ENCODE measurements around the gene PTPRG. TPM values are rescaled to one million over a fixed set of nuclear protein-coding genes. Genes with fewer than 3 reads are reported as not detected.
"Not testable (repeated sequence)": the region's sequence is repeated elsewhere in the genome, so short reads cannot be mapped to it uniquely, and the experiment has no call there.

The PTPRG gene
- total and polyA plus RNA-seq, 3 experiments from 2014 or later: not detected

- no peak overlapping the region for H3K27ac Mint-ChIP-seq
- CTCF ChIA-PET: no interaction called here
These were observed 465.9 kb downstream of the PTPRG start for GRCh38 chr3:62027241-62027640.

GRCh38 chr3:62027796-62028195, 466.4 kb downstream of the PTPRG start:
- no peaks in the 10 kb centered on the region for H3K4me1 ChIP-seq (ENCODE audit: insufficient read depth, low read length)
- Mint-ChIP-seq H3K4me1 (no peaks in the 10 kb centered on the region), H3K4me3 (no peak overlapping the region), H3K9me3 (peaks cover 0 to 9% (median 3%) of the 10 kb centered on the region in 5 donors), H3K36me3 (no peaks in the 10 kb centered on the region), H3K27ac (no peak overlapping the region), H3K27me3 (peaks cover 0 to 2% of the 10 kb centered on the region in 2 donors)
- H3K9me3 ChIP-seq (ENCODE audit: low read length): no peaks in the 10 kb centered on the region
- H3K27me3 ChIP-seq (ENCODE audit: insufficient read depth, low read length, poor library complexity, severe bottlenecking): no peaks in the 10 kb centered on the region
- POLR2A ChIA-PET: no interaction called here
- CTCF ChIA-PET: no interaction called here
- no peaks in the 10 kb centered on the region for H3K36me3 ChIP-seq (ENCODE audit: insufficient read depth, low read length)
- H3K4me3 ChIP-seq (ENCODE audit: low read length): no peak overlapping the region
- DNase-seq: no peak
- no peak overlapping the region for H3K27ac ChIP-seq (ENCODE audit: low read depth, low read length)

More at GRCh38 chr3:62027241-62027640, 465.9 kb downstream of the PTPRG start:
- no peak overlapping the region for H3K4me3 ChIP-seq (ENCODE audit: low read length)
- no peaks in the 10 kb centered on the region for H3K4me1 ChIP-seq (ENCODE audit: insufficient read depth, low read length)
- no peaks in the 10 kb centered on the region for H3K36me3 Mint-ChIP-seq
- H3K9me3 ChIP-seq (ENCODE audit: low read length): no peaks in the 10 kb centered on the region
- peaks cover 0 to 9% (median 1%) of the 10 kb centered on the region in 5 donors for H3K9me3 Mint-ChIP-seq
- no peak for DNase-seq
- no peaks in the 10 kb centered on the region for H3K4me1 Mint-ChIP-seq
- H3K27ac ChIP-seq (ENCODE audit: low read depth, low read length): no peak overlapping the region
- POLR2A ChIA-PET: no interaction called here
- no peaks in the 10 kb centered on the region for H3K27me3 ChIP-seq (ENCODE audit: insufficient read depth, low read length, poor library complexity, severe bottlenecking)
- peaks cover 0 to 2% of the 10 kb centered on the region in 2 donors for H3K27me3 Mint-ChIP-seq
- H3K36me3 ChIP-seq (ENCODE audit: insufficient read depth, low read length): no peaks in the 10 kb centered on the region
- H3K4me3 Mint-ChIP-seq: no peak overlapping the region

DNA sequence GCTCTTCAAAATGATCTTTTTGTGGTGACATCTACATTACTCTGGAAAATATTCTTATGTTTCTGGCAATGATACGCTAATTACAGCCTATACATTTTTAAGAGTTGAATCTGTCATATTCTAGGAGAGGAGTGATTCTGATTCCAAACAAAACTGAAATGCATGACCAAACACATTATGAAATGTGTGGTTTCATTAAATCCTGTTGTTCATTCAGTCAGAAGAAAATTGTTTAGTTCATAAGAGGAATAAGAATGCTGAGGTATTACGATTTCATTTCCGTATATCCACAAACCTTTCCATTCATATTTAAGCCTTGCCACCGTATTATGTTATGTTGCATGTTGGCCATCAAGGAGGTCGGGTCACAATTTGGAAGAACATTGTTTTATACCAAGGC, 466.9 kb downstream of the PTPRG start:
- no peaks in the 10 kb centered on the region for H3K36me3 ChIP-seq (ENCODE audit: insufficient read depth, low read length)
- H3K27me3 ChIP-seq (ENCODE audit: insufficient read depth, low read length, poor library complexity, severe bottlenecking): no peaks in the 10 kb centered on the region
- ChIA-PET CTCF (no interaction called here), POLR2A (no interaction called here)
- no peak overlapping the region for H3K27ac Mint-ChIP-seq
- H3K9me3 Mint-ChIP-seq: peaks cover 0 to 9% (median 3%) of the 10 kb centered on the region in 5 donors
- no peaks in the 10 kb centered on the region for H3K4me1 Mint-ChIP-seq
- no peak overlapping the region for H3K4me3 ChIP-seq (ENCODE audit: low read length)
- no peaks in the 10 kb centered on the region for H3K9me3 ChIP-seq (ENCODE audit: low read length)
- no peak overlapping the region for H3K27ac ChIP-seq (ENCODE audit: low read depth, low read length)
- no peaks in the 10 kb centered on the region for H3K4me1 ChIP-seq (ENCODE audit: insufficient read depth, low read length)
- no peak for DNase-seq
- H3K4me3 Mint-ChIP-seq: no peak overlapping the region
- H3K27me3 Mint-ChIP-seq: peaks cover 0 to 2% of the 10 kb centered on the region in 2 donors
- H3K36me3 Mint-ChIP-seq: no peaks in the 10 kb centered on the region

GRCh38 chr3:62032738-62033137, 471.4 kb downstream of the PTPRG start:
- Mint-ChIP-seq H3K27me3 (no peaks in the 10 kb centered on the region), H3K36me3 (no peaks in the 10 kb centered on the region), H3K4me1 (no peaks in the 10 kb centered on the region), H3K27ac (no peak overlapping the region), H3K4me3 (no peak overlapping the region), H3K9me3 (peaks cover 0 to 8% (median 3%) of the 10 kb centered on the region in 5 donors)
- Histone ChIP-seq H3K36me3 (ENCODE audit: insufficient read depth, low read length) (no peaks in the 10 kb centered on the region), H3K4me3 (ENCODE audit: low read length) (no peak overlapping the region), H3K9me3 (ENCODE audit: low read length) (no peaks in the 10 kb centered on the region), H3K27me3 (ENCODE audit: insufficient read depth, low read length, poor library complexity, severe bottlenecking) (no peaks in the 10 kb centered on the region), H3K4me1 (ENCODE audit: insufficient read depth, low read length) (no peaks in the 10 kb centered on the region), H3K27ac (ENCODE audit: low read depth, low read length) (no peak overlapping the region)
- ChIA-PET POLR2A (no interaction called here), CTCF (no interaction called here)
- DNase-seq: no peak

DNA sequence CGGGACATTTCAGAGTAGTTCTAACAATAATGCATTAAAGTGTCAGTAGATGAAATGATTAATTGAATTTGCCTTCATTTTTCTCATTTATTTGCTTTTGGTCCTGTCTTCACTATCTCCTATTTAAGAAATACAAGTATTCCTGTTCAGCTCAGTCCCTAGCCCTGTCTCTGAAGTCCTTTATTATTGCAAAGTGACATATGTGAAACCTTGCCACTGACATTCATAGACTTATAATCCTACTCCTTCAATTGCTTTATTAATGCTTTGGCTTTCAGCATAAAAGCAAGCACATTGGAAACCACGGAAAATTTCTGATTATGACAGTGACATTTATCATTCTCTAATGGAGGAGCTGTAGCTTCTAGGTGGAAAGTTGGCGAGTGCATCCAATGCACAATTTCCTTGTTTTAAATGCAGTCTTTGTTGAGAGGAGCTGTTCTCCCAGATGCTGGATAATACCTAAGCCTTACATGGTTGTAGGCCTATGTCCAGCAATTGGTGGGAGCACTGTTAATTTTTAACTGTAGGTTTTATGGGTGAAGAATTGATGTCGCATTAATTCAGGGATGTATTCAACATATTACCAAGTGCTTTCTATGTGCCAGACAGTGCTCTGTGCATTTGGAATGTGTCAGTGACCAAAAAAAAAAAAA, 474.2 kb downstream of the PTPRG start:
- Mint-ChIP-seq H3K36me3 (no peaks in the 10 kb centered on the region), H3K9me3 (peaks cover 0 to 4% (median under 1%) of the 10 kb centered on the region in 5 donors), H3K4me1 (no peaks in the 10 kb centered on the region), H3K27me3 (no peaks in the 10 kb centered on the region), H3K4me3 (no peak overlapping the region), H3K27ac (no peak overlapping the region)
- H3K4me3 ChIP-seq (ENCODE audit: low read length): no peak overlapping the region
- H3K9me3 ChIP-seq (ENCODE audit: low read length): no peaks in the 10 kb centered on the region
- ChIA-PET POLR2A (no interaction called here), CTCF (no interaction called here)
- no peak for DNase-seq
- H3K4me1 ChIP-seq (ENCODE audit: insufficient read depth, low read length): no peaks in the 10 kb centered on the region
- H3K27ac ChIP-seq (ENCODE audit: low read depth, low read length): no peak overlapping the region
- H3K27me3 ChIP-seq (ENCODE audit: insufficient read depth, low read length, poor library complexity, severe bottlenecking): no peaks in the 10 kb centered on the region
- no peaks in the 10 kb centered on the region for H3K36me3 ChIP-seq (ENCODE audit: insufficient read depth, low read length)

- Mint-ChIP-seq H3K27ac (no peak overlapping the region), H3K27me3 (no peaks in the 10 kb centered on the region), H3K9me3 (peaks cover 0 to 4% (median 0%) of the 10 kb centered on the region in 5 donors), H3K4me1 (no peaks in the 10 kb centered on the region), H3K4me3 (no peak overlapping the region), H3K36me3 (no peaks in the 10 kb centered on the region)
- Histone ChIP-seq H3K9me3 (ENCODE audit: low read length) (no peaks in the 10 kb centered on the region), H3K4me3 (ENCODE audit: low read length) (no peak overlapping the region), H3K27ac (ENCODE audit: low read depth, low read length) (no peak overlapping the region), H3K36me3 (ENCODE audit: insufficient read depth, low read length) (no peaks in the 10 kb centered on the region), H3K27me3 (ENCODE audit: insufficient read depth, low read length, poor library complexity, severe bottlenecking) (no peaks in the 10 kb centered on the region), H3K4me1 (ENCODE audit: insufficient read depth, low read length) (no peaks in the 10 kb centered on the region)
- POLR2A ChIA-PET: no interaction called here
- DNase-seq: no peak
- CTCF ChIA-PET: interaction anchor here (0.7 kb wide), 1 partner anchor 41 kb away, joined by 3 read pairs; no protein-coding TSS in a partner anchor
These were observed 475.4 kb downstream of the PTPRG start for GRCh38 chr3:62036726-62037125.

GRCh38 chr3:62038798-62039197, 477.4 kb downstream of the PTPRG start:
- H3K36me3 ChIP-seq (ENCODE audit: insufficient read depth, low read length); H3K4me3 ChIP-seq (ENCODE audit: low read length); H3K4me3 Mint-ChIP-seq; H3K36me3 Mint-ChIP-seq; H3K9me3 Mint-ChIP-seq; H3K9me3 ChIP-seq (ENCODE audit: low read length); H3K4me1 Mint-ChIP-seq; H3K27ac Mint-ChIP-seq; H3K27ac ChIP-seq (ENCODE audit: low read depth, low read length); POLR2A ChIA-PET; H3K4me1 ChIP-seq (ENCODE audit: insufficient read depth, low read length); H3K27me3 ChIP-seq (ENCODE audit: insufficient read depth, low read length, poor library complexity, severe bottlenecking); CTCF ChIA-PET; H3K27me3 Mint-ChIP-seq; DNase-seq: not testable (repeated sequence)

- Mint-ChIP-seq H3K4me1 (no peaks in the 10 kb centered on the region), H3K36me3 (no peaks in the 10 kb centered on the region), H3K4me3 (no peak overlapping the region), H3K27me3 (no peaks in the 10 kb centered on the region), H3K27ac (no peak overlapping the region), H3K9me3 (peaks cover 0 to 6% (median 3%) of the 10 kb centered on the region in 5 donors)
- no peak overlapping the region for H3K4me3 ChIP-seq (ENCODE audit: low read length)
- no peaks in the 10 kb centered on the region for H3K36me3 ChIP-seq (ENCODE audit: insufficient read depth, low read length)
- no peak for DNase-seq
- POLR2A ChIA-PET: no interaction called here
- no peak overlapping the region for H3K27ac ChIP-seq (ENCODE audit: low read depth, low read length)
- no peaks in the 10 kb centered on the region for H3K4me1 ChIP-seq (ENCODE audit: insufficient read depth, low read length)
- CTCF ChIA-PET: no interaction called here
- H3K27me3 ChIP-seq (ENCODE audit: insufficient read depth, low read length, poor library complexity, severe bottlenecking): no peaks in the 10 kb centered on the region
- H3K9me3 ChIP-seq (ENCODE audit: low read length): no peaks in the 10 kb centered on the region
These were observed 478.2 kb downstream of the PTPRG start for GRCh38 chr3:62039586-62039985.

Data from CD8-positive, alpha-beta memory T cell (primary cell).